ENCODE measurements around the gene EID3.

The EID3 gene

DNA sequence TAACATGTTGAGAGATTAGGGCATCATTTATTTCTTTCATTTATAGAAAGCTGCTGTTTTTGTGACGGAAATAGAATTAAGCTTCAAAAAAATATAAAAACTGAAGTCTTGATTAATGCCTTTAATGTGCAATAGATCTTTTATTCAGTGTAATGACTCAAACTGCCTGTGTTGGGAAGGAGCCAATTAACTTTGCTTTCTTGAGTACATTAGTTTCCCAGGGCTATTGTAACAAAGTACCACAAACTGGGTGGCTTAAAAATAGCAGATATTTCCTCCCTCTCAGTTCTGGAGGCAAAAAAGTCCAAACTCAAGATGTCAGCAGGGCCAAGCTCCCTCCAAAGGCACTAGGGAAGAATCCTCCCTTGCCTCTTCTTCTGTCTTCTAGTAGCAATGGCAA lies 36.6 kb downstream of the EID3 start:
- no peak for DNase-seq

DNA sequence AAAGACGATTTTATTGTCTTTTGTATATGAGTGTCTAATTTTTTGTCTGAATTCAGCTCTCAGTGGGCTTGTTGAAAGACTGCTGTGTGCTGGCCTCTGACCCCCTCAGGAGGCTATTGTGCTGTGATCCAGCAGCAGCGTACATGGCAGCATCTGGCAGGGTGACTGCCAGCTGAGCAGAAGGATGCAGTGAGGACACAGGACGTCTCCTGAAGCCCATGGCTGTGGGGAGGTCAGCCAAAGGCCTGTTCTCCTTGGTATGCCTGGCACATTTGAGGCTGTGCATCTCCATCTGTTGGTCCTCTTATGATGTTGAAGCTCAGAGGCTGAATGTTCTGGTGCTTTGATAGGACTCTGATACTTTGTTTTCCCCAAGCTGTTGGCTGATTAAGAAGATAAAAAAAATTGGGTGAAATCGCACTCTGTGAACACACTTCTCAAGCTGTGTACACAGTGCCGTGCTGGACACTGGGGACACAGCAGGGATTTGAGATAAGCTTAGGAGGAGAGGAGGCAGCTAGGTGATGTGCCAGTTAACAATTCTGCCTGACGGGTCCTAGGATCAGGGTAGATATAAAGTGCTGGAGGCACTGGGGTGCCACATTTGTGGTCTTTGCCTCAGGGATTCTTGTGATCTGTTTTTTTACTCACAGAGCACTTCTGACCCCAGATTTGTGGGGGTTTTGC lies 37.5 kb downstream of the EID3 start:
- no peak for DNase-seq

DNA sequence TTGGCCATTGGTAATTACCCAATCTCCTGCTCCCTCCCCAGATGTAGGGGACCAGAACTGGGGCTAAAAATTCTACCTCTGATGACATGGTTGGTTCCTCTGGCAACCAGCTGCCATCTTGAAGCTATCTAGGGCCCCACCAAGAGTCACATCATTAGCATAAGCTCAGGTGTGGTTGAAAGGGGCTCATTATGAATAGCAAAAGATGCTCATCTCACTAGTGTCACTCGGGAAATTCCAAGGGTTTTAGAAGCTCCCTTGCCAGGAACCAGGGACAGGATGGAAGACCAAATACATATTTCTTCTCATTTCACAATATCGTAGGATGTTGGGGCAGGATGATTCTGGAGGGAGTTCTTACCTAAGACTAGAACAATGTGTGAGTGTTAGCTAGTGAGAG lies 38.6 kb downstream of the EID3 start:
- no peak for DNase-seq

DNA sequence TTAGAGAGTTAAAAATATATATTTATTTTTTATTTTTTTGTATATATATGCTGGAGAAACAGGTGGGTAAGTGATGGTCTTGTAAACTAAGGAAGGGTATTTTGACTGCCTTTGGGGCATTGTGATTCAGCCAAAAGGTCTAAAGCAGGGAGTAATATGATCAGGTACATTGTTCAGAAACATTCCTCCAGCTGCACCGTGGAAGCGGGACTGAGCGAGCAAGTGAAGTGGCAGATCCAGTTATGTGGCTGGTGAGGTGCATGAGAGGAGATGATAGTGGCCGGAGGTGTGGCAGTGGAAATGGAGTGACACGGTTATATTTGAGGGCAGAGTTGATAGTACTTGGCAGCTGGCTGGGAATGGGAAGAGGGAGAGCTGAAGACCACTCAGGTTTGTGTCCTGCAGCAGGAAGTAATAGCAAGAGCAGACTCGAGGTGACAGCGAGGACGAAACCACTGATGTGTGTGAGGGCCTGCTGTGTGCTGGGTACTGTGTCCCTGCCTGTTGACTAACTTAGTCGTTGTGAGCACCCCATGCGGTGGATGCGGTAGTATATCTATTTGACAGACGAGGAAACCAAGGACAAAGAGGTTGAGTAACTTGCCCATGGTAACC lies 39.2 kb downstream of the EID3 start:
- DNase-seq, result no peak

DNA sequence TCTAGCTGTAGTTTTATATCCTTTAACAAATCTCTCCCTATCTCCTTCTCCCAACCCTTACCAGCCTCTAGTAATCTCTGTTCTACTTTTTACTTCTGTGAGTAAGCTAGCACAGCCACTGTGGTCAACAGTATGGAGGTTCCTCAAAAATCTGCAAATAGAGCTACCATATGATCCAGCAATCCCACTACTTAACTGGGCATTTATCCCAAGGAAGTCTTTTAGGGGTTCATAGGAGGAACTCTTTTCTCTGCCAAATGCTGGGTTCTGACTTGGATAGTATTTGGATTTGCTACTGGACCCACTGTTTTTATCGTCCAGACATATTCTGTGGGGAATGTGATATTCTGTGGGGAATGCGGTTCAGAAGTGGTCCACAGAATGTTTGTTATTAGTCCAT lies 41.1 kb downstream of the EID3 start:
- no peak for DNase-seq

DNA sequence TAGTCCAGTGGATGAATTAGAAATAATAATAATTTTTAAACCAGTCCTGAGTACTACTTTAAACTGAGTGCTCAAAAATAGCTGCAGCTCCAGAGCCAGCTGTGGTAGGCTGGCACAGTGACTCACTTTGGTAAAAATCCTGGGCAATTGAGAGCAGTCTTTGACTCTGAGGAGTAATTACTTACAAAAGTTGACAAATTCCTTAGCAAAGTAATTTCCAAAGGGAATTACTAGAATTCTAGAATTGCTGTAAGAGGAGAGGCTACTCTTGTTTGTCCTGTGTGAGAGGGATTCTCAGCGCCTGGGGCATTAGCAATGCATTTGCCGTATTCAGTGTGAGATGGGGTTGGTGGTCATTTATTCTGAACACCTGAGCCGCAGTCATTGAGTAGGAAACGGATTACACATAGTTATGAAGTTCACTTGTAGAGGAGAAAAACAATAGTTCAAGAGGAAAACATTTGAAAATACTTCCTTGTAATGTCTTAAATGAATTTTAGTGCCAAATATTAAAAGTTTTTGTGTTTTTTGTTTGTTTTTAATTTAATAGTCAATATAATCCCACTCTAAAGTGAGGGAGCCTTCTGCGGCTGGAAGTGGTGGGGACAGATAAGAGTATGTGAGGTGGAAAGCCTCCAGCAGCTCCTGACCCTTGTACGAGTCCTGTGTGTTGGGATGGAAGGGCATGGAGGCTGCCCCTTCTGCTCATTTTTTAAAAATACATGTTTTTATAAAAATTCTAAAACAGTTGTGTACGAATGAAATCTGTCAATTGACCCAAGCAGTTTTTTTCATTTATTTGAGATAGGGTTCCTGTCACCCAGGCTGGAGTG lies 41.9 kb downstream of the EID3 start:
- DNase-seq, result no peak

DNA sequence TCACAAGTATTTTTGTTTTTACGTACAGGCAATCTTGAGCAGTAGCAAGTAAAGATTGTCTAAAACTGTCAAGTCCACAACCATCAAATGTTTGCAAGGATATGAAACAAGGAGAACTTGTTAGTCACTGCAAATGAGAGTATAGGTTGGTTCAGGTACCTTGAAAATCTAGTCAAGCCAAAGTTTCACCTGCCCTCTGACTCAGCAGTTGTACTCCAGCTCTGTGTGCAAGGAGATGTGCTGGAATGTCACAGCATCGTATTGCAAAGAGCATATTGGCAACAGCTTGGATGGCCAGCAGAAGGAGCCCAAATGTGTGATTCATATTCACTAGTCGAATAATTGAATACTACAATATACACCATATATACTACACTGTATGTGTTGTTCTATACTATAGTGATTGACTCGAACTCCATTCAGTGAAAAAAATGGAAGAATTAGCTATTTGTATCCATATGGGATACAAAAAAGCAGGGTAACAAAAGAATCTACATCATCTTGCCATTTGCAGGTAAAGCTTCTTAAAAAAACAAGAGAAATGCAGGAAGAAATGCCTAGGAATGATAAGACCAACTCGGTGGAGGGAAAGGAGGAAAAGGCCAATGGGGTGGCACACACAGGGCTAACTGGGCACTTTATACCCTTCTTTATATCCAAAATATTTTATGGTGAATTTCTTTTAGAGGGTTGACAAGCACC lies 44.0 kb downstream of the EID3 start:
- DNase-seq, result no peak

DNA sequence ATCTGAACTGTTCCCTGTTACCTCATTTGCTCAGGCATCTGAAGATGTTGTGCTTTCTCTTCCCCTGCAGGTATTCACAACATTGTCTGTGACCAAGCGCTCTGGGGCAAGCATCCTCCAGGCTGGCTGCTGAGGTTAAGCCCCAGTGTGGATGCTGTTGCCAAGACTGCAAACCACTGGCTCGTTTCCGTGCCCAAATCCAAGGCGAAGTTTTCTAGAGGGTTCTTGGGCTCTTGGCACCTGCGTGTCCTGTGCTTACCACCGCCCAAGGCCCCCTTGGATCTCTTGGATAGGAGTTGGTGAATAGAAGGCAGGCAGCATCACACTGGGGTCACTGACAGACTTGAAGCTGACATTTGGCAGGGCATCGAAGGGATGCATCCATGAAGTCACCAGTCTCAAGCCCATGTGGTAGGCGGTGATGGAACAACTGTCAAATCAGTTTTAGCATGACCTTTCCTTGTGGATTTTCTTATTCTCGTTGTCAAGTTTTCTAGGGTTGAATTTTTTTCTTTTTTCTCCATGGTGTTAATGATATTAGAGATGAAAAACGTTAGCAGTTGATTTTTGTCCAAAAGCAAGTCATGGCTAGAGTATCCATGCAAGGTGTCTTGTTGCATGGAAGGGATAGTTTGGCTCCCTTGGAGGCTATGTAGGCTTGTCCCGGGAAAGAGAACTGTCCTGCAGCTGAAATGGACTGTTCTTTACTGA lies 44.9 kb downstream of the EID3 start:
- DNase-seq, result no peak

DNA sequence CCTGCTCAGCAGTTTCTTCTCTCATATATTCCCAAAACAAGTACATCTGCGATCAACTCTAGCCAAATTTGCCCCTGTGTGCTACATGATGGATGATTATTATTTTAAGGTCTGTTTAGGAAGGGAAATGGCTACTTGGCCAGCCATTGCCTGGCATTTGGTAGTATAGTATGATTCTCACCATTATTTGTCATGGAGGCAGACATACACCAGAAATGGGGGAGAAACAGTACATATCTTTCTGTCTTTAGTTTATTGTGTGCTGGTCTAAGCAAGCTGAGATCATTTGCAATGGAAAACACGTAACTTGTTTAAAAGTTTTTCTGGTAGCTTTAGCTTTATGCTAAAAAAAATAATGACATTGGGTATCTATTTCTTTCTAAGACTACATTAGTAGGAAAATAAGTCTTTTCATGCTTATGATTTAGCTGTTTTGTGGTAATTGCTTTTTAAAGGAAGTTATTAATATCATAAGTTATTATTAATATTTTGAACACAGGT lies 45.5 kb downstream of the EID3 start:
- no peak for DNase-seq

DNA sequence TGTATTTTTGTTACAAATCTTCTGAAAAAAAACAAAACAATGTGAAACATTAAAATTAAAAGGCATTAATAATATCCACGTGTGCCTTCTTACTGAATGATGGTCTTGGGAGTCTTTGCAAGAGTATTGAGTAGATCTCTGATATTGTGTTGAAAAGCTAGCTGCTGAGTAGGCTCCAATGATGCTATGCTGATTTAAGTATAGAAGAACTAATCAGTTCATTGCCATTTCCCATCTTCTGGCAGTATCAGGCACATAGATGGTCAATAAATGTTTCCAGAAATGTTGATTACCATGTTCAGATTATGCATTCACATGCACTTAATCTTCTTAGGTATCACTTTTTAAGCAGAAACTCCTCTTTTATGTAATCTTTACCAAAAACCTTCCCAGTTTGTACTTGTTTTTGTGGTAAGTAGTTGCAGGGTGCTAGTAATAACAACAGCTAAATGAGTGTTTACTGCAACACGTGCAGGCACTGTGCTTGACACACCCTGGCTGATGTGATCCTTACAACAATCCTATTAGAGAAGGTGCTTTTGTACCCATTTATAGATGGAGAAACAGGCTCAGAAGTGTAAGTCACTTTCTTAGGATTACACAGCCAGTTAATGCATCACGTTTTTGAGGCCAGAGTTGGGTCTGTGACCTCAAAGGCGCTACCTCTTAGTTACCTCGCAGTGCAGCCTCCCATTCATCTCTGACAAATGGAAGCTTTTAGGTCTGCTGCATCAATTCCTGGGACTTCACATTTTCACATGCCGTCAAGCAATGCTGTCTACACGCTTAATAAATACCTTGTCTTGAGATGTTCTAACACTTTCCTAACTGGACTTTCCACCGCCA lies 46.9 kb downstream of the EID3 start:
- DNase-seq, result no peak

DNA sequence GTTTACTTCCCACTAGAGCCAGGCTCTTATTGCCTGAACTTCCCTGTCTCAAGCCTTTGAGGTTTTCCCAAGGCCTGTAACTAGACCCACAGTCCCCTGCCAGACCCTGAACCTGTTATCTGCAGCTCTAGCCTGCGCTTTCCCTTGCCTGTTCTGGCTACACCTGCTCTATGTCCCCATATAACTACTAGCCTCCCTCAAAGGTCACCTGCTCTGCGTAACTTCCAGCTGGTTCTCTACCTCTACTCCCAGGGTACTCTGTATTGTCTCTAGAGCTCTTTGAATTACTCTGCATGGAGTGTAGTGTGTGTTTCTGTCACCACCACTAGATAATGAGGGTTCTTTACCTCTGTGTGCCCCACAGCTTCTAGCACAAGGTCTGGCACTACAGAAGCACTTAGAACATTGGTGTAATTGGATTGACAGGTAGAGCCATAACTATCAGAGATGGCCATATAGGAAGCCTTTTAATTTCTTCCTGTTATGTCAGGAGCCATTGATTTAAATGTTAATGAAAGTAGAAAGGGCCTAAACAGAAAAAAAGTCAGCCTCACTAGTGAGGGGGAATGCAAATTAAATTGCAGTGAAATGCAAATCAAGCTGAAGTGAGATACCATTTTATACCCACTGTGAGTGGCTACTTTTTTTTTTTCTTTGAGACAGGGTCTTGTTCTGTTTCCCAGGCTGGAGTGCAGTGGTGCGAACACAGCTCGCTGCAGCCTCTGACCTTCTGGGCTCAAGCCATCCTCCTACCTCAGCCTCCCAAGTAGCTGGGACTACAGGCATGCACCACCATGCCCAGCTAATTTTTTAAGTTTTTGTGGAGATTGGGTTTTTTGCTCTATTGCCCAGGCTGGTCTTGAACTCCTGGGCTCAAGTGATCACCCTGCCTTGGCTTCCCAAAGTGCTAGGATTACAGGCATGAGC lies 47.8 kb downstream of the EID3 start:
- no peak for DNase-seq

DNA sequence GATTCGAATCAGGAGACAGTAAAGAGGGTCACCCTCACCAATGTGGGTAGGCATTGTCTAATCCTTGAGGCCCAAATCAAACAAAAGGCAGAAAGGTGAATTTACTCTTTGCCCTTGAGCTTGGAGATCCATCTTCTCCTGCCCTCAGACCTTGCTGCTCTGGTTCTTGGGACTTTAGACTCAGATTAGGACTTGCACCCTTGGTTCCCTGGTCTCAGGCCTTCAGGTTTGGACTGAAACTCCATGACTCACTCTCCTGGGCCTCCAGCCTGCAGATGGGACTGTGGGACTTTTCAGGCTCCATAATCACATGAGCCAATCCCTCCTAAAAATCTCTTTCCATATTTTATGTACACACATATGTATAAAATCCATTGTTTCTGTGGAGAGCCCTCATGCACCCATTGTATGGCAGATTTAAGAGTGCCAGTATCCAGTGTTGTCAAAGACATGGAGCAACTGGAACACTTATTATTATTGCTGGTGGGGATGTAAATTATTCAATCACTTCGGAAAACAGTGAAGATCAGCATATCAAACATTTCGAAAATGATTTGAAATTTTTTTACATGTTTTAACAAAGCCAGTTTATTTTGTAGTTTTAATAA lies 48.7 kb downstream of the EID3 start:
- no peak for DNase-seq

DNA sequence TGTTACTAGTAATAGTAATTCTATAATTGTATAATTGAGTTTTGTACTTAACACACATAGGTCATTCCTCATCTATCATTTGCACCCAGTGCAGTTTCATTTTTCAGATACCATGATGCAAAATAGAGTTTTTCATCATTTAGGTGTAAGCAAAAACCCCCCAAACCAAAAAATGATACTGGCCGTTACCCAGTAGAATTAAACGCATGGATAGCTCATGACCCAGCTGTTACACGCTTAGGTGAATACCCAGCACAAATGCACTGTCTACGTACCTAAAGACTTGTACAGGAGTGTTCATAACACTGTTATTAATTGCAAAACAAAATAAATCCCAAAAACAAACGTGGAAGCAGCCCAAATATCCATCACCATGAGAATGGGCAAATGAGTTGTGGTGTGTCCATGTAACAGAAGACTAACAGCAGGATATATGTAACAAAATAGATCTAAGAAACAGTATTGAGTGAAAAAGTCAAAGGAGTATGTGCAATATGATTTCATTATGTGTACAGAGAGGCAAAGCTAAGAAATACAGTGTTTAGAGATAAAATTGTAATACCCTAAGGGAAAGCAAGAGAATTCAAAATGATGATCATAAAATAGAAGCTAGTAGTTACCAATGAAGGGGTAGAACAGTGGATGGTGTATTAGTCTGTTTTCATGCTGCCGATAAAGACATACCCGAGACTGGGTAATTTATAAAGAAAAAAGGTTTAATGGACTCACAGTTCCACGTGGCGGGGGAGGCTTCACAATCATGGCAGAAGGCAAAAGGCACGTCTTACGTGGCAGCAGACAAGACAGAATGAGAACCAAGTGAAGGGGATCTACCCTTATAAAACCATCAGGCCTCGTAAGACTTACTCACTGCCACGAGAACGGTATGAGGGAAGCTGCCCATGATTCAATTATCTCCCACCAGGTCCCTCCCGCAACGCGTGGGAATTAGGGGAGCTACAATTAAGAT lies 49.8 kb downstream of the EID3 start:
- DNase-seq, result no peak

DNA sequence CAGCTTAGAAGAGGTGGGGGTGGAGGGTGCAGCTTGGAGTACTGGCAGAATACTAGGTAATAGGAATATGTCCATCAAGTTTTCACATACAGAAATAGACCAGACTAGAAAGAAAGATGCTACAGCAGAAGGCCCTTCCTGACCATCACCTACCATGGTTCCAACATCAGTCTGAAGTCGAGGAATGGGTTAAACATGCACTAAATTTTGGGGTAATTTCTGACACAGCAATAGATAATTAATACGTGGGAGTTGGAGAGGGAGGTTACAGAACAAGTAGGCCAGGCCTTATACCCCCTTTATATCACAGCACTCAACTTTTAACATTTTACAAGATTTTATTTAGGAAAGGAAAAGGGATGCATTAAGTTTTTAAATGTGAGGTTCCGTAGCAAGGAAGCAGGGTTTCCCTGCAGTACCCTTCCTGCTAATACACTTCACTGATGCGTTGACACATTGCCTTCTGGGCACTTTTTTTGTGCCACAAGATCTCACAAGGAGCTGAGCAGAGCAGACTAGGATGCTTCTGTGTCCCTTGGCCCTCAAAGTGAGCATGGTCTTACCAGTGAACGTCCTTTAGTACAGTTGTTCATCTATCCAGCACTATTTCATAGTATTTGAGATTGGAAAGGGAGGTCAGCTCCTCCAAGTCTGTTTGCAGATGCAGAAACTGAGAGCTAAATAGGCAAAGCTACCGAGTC lies 50.8 kb downstream of the EID3 start:
- no peak for DNase-seq
